ENCODE measurements around the gene TAX1BP3. TPM values are rescaled to one million over a fixed set of nuclear protein-coding genes. Genes with fewer than 3 reads are reported as not detected.

The TAX1BP3 gene
- total and polyA plus RNA-seq, 2 of the 13 experiments (the other 11 are each of a cell fraction or from before 2014, with no cell fraction given) = 16.7 to 45.1 TPM

DNA sequence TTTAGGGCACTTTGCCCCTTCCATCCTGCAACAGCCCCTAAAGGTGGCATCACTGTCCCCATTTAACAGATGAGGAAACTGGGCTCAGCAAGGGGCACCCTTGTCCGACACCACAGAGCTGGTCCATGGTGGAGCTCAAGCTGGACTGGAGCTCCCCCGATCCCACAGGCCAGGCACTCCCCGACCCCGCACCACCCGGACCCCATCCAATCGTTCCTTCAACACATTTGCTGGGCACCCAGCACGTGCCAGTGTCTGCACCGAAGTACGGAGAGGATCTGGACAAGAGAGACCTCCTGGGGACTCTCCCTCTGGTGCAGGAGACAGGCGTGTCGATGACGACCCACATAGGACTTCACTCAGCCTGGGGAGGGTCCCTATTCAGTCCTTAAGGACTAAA lies 13.7 kb upstream of the TAX1BP3 start:
- Histone ChIP-seq H3K4me3 (replicated peaks in 1 of 3; ENCODE audit: insufficient read depth in 1 of 3, low read depth in 2 of 3, low read length in 3 of 3) (no peak overlapping the region), H3K9ac (ENCODE audit: insufficient read depth, low read depth, low read length) (no peak overlapping the region), H3K4me2 (ENCODE audit: low read depth, low read length) (peak overlapping the region; percentile 29; the same call in 1 of the 2 replicates), H4K20me1 (ENCODE audit: insufficient read depth, low read length) (no peaks in the 10 kb centered on the region), H3K79me2 (ENCODE audit: insufficient read depth, low read length) (no peaks in the 10 kb centered on the region), H3K36me3 (replicated peaks in 1 of 2; ENCODE audit: control insufficient read depth in 1 of 2, insufficient read depth in 2 of 2, low read length in 2 of 2) (no peaks in the 10 kb centered on the region), H2AFZ (ENCODE audit: low read length) (no peak overlapping the region), H3K27me3 (ENCODE audit: control insufficient read depth in 1 of 2, insufficient read depth in 2 of 2, low read length in 2 of 2) (peaks cover 2 to 7% of the 10 kb centered on the region in 2 experiments; a peak in 4 of 5 replicates), H3K27ac (ENCODE audit: extremely low read length, insufficient read depth, low read length) (no peak overlapping the region), H3K4me1 (ENCODE audit: insufficient read depth, low read length) (peaks cover 14% of the 10 kb centered on the region), H3K9me3 (ENCODE audit: low read length) (no peaks in the 10 kb centered on the region)
- ATAC-seq = no peak
- ChIA-PET POLR2A (interaction anchor here (0.8 kb wide), 1 partner anchor 14 kb away, joined by 4 read pairs; the partner anchor contains the start of gene TAX1BP3), CTCF (ENCODE audit: low intra/inter-chr PET ratio, low total read pairs) (interaction anchor here (1.5 to 1.9 kb wide), 2 partner anchors 50 to 145 kb away, joined by 7 read pairs; no protein-coding TSS in a partner anchor)
- no TSS peak for BruUV-seq (replicated peaks)
- WGBS (ENCODE audit: low lambda C conversion rate) = 82% methylated on average over 7 of the region's 12 CpGs
- no peak for DNase-seq (ENCODE audit: low spot score)
- FAIRE-seq = no peak
- intact Hi-C loops (cut with micrococcal nuclease; ENCODE audit: unreplicated experiment) = loop anchor here (5.0 kb wide), 2 partner anchors 50 to 145 kb away; no protein-coding TSS in a partner anchor
- in situ Hi-C loops (cut with HindIII; ENCODE audit: extremely low pct_ligation_motif_present, low pct_unique_long_range_greater_than_20kb) = no loop called here
- TF ChIP-seq ZNF766 (CRISPR knock-in tag; IDR thresholded peaks at IDR 0.05; ENCODE audit: borderline replicate concordance) = no peak
- TF ChIP-seq CREM (IDR thresholded peaks at IDR 0.05) = no peak
- TF ChIP-seq CREM (CRISPR knock-in tag; IDR thresholded peaks at IDR 0.05) = no peak
- TF ChIP-seq, protein P1, sequence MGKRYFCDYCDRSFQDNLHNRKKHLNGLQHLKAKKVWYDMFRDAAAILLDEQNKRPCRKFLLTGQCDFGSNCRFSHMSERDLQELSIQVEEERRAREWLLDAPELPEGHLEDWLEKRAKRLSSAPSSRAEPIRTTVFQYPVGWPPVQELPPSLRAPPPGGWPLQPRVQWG (CRISPR knock-in tag; IDR thresholded peaks at IDR 0.05; ENCODE audit: borderline replicate concordance, low read depth) = no peak
- TF ChIP-seq PAX8 (CRISPR knock-in tag; IDR thresholded peaks at IDR 0.05; ENCODE audit: borderline replicate concordance) = no peak
- TF ChIP-seq DNMT1 (CRISPR knock-in tag; IDR thresholded peaks at IDR 0.05) = no peak
- no peak for TF ChIP-seq ZNF207 (IDR thresholded peaks at IDR 0.05; ENCODE audit: borderline replicate concordance)
- peak; percentile 56 for TF ChIP-seq ZNF629 (CRISPR knock-in tag; conservative IDR thresholded peaks at IDR 0.05)
- TF ChIP-seq ZNF563 (CRISPR knock-in tag; IDR thresholded peaks at IDR 0.05) = no peak

DNA sequence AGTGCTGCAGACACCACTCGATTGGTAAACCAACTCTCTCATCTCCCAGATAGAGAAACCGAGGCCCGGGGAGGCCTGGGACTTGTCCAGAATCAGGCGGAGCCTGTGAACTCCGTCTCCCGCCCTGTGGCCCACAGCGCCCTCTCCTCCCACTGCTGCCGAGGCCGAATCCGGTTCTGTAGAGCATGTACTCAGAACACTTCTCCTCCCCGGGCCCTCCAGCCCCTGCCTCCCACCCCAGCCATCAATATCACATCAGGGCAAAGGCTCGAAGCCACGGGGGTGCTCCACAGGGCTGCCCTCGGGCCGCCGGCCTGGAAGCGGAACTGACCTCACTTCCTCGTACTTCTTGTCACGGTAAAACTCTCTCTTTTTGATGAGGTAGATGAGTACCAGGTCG lies 13.2 kb upstream of the TAX1BP3 start:
- ChIA-PET POLR2A (no interaction called here), CTCF (ENCODE audit: low intra/inter-chr PET ratio, low total read pairs) (no interaction called here)
- Histone ChIP-seq H3K27ac (ENCODE audit: extremely low read length, insufficient read depth, low read length) (no peak overlapping the region), H3K27me3 (ENCODE audit: control insufficient read depth in 1 of 2, insufficient read depth in 2 of 2, low read length in 2 of 2) (peaks cover 2 to 7% of the 10 kb centered on the region in 2 experiments; a peak in 4 of 5 replicates), H2AFZ (ENCODE audit: low read length) (no peak overlapping the region), H3K79me2 (ENCODE audit: insufficient read depth, low read length) (no peaks in the 10 kb centered on the region), H3K9me3 (ENCODE audit: low read length) (no peaks in the 10 kb centered on the region), H3K36me3 (replicated peaks in 1 of 2; ENCODE audit: control insufficient read depth in 1 of 2, insufficient read depth in 2 of 2, low read length in 2 of 2) (no peaks in the 10 kb centered on the region), H3K9ac (ENCODE audit: insufficient read depth, low read depth, low read length) (no peak overlapping the region), H3K4me3 (replicated peaks in 1 of 3; ENCODE audit: insufficient read depth in 1 of 3, low read depth in 2 of 3, low read length in 3 of 3) (no peak overlapping the region; a peak in 1 of 6 replicates), H4K20me1 (ENCODE audit: insufficient read depth, low read length) (no peaks in the 10 kb centered on the region), H3K4me2 (ENCODE audit: low read depth, low read length) (peak overlapping the region; percentile 29), H3K4me1 (ENCODE audit: insufficient read depth, low read length) (peaks cover 14% of the 10 kb centered on the region)
- in situ Hi-C loops (cut with HindIII; ENCODE audit: extremely low pct_ligation_motif_present, low pct_unique_long_range_greater_than_20kb) = no loop called here
- 16% methylated on average over 12 of the region's 20 CpGs for WGBS (ENCODE audit: low lambda C conversion rate)
- intact Hi-C loops (cut with micrococcal nuclease; ENCODE audit: unreplicated experiment) = loop anchor here (5.0 kb wide), 2 partner anchors 51 to 146 kb away; no protein-coding TSS in a partner anchor
- no peak for TF ChIP-seq ZNF235 (CRISPR knock-in tag; IDR thresholded peaks at IDR 0.05; ENCODE audit: borderline replicate concordance)
- TF ChIP-seq, protein P2, sequence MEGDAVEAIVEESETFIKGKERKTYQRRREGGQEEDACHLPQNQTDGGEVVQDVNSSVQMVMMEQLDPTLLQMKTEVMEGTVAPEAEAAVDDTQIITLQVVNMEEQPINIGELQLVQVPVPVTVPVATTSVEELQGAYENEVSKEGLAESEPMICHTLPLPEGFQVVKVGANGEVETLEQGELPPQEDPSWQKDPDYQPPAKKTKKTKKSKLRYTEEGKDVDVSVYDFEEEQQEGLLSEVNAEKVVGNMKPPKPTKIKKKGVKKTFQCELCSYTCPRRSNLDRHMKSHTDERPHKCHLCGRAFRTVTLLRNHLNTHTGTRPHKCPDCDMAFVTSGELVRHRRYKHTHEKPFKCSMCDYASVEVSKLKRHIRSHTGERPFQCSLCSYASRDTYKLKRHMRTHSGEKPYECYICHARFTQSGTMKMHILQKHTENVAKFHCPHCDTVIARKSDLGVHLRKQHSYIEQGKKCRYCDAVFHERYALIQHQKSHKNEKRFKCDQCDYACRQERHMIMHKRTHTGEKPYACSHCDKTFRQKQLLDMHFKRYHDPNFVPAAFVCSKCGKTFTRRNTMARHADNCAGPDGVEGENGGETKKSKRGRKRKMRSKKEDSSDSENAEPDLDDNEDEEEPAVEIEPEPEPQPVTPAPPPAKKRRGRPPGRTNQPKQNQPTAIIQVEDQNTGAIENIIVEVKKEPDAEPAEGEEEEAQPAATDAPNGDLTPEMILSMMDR (CRISPR knock-in tag; IDR thresholded peaks at IDR 0.05) = peak; percentile 31
- TF ChIP-seq ZNF441 (CRISPR knock-in tag; IDR thresholded peaks at IDR 0.05; ENCODE audit: borderline replicate concordance) = peak; percentile 93
- TF ChIP-seq, protein P3, sequence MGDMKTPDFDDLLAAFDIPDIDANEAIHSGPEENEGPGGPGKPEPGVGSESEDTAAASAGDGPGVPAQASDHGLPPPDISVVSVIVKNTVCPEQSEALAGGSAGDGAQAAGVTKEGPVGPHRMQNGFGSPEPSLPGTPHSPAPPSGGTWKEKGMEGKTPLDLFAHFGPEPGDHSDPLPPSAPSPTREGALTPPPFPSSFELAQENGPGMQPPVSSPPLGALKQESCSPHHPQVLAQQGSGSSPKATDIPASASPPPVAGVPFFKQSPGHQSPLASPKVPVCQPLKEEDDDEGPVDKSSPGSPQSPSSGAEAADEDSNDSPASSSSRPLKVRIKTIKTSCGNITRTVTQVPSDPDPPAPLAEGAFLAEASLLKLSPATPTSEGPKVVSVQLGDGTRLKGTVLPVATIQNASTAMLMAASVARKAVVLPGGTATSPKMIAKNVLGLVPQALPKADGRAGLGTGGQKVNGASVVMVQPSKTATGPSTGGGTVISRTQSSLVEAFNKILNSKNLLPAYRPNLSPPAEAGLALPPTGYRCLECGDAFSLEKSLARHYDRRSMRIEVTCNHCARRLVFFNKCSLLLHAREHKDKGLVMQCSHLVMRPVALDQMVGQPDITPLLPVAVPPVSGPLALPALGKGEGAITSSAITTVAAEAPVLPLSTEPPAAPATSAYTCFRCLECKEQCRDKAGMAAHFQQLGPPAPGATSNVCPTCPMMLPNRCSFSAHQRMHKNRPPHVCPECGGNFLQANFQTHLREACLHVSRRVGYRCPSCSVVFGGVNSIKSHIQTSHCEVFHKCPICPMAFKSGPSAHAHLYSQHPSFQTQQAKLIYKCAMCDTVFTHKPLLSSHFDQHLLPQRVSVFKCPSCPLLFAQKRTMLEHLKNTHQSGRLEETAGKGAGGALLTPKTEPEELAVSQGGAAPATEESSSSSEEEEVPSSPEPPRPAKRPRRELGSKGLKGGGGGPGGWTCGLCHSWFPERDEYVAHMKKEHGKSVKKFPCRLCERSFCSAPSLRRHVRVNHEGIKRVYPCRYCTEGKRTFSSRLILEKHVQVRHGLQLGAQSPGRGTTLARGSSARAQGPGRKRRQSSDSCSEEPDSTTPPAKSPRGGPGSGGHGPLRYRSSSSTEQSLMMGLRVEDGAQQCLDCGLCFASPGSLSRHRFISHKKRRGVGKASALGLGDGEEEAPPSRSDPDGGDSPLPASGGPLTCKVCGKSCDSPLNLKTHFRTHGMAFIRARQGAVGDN (CRISPR knock-in tag; IDR thresholded peaks at IDR 0.05) = peak; percentile 36
- FAIRE-seq = no peak
- no peak for DNase-seq (ENCODE audit: low spot score)
- no TSS peak for BruUV-seq (replicated peaks)
- ATAC-seq = no peak
